HepG2 (cell line): ENCODE measurements around the gene CCDC97. TPM values are rescaled to one million over a fixed set of nuclear protein-coding genes. Genes with fewer than 3 reads are reported as not detected.

ENCODE experiments used
- EP300 ChIP-seq, 3 experiments: sonication (generic) in 1 of 3; formaldehyde crosslinking in 1 of 3; IDR thresholded peaks; 2 replicates each; pipeline versions ENCODE4 v1.5.1 to v1.6.1; 2011 to 2020; ENCODE audit warnings: low read depth in 2 of 3, low read length in 2 of 3, borderline replicate concordance in 1 of 3, improper control_type of control experiment in 1 of 3, mild to moderate bottlenecking in 1 of 3, missing genetic modification reagents in 1 of 3, moderate library complexity in 1 of 3
- GABPB1 ChIP-seq: IDR thresholded peaks from 2 replicates; pipeline ENCODE4 v1.6.1; 2016; ENCODE audit warnings: mild to moderate bottlenecking, missing genetic modification reagents, moderate library complexity, missing compliant biosample characterization
- HCFC1 ChIP-seq: fragments of 150-350 bp; IDR thresholded peaks from 2 replicates; pipeline ENCODE4 v1.6.1; 2014; ENCODE audit warnings: low read depth, low read length
- MEIS1 ChIP-seq: sonication (generic); formaldehyde crosslinking; IDR thresholded peaks from 2 replicates; pipeline ENCODE4 v1.9.0; 2021; ENCODE audit warnings: mild to moderate bottlenecking, missing genetic modification reagents, moderate library complexity, borderline replicate concordance
- NRL ChIP-seq: sonication (generic); formaldehyde crosslinking; IDR thresholded peaks from 2 replicates; pipeline ENCODE4 v1.5.0; 2020; ENCODE audit warnings: missing genetic modification reagents, mild to moderate bottlenecking, moderate library complexity, borderline replicate concordance
- RBM22 ChIP-seq: fragments of 200-400 bp; formaldehyde crosslinking; optimal IDR thresholded peaks from 2 replicates; pipeline ENCODE3; 2017; ENCODE audit warnings: mild to moderate bottlenecking, low read length, moderate library complexity
- RXRB ChIP-seq: IDR thresholded peaks from 2 replicates; pipeline ENCODE4 v1.6.1; 2016; ENCODE audit warnings: borderline replicate concordance, missing genetic modification reagents, missing compliant biosample characterization
- TBX2 ChIP-seq: sonication (generic); formaldehyde crosslinking; IDR thresholded peaks from 2 replicates; pipeline ENCODE4 v1.5.0; 2020; ENCODE audit warnings: missing genetic modification reagents, mild to moderate bottlenecking, borderline replicate concordance
- ZFY ChIP-seq: sonication (generic); formaldehyde crosslinking; IDR thresholded peaks from 2 replicates; pipeline ENCODE4 v1.4.0; 2020; ENCODE audit warnings: missing genetic modification reagents
- ZNF136 ChIP-seq: sonication (generic); formaldehyde crosslinking; IDR thresholded peaks from 2 replicates; pipeline ENCODE4 v1.8.1; 2022; ENCODE audit warnings: low read depth, mild to moderate bottlenecking, moderate library complexity, missing genetic modification reagents
- ZNF34 ChIP-seq: sonication (generic); formaldehyde crosslinking; IDR thresholded peaks from 2 replicates; pipeline ENCODE4 v1.4.0; 2020; ENCODE audit warnings: mild to moderate bottlenecking, missing genetic modification reagents, borderline replicate concordance
- ZNF431 ChIP-seq: sonication (generic); formaldehyde crosslinking; IDR thresholded peaks from 2 replicates; pipeline ENCODE4 v1.9.0; 2022; ENCODE audit warnings: missing genetic modification reagents, low read depth, mild to moderate bottlenecking, borderline replicate concordance
- ZNF501 ChIP-seq: sonication (generic); formaldehyde crosslinking; IDR thresholded peaks from 2 replicates; pipeline ENCODE4 v1.5.1; 2020; ENCODE audit warnings: mild to moderate bottlenecking, moderate library complexity, missing genetic modification reagents
- ZNF605 ChIP-seq: sonication (generic); formaldehyde crosslinking; IDR thresholded peaks from 2 replicates; pipeline ENCODE4 v1.8.0; 2022; ENCODE audit warnings: mild to moderate bottlenecking, missing genetic modification reagents
- ZNF678 ChIP-seq: sonication (generic); formaldehyde crosslinking; IDR thresholded peaks from 2 replicates; pipeline ENCODE4 v1.4.0; 2020; ENCODE audit warnings: mild to moderate bottlenecking, missing genetic modification reagents
- polyA plus RNA-seq, 8 experiments: library from polyadenylated mRNA; depleted of rRNA in 3 of 8; stranded (reverse) in 7 of 8; unstranded in 1 of 8; fragments of >200 nt; fragmentation: Illumina TruSeq in 4 of 8; extraction: Trizol in 4 of 8; gene quantifications; 2 replicates each; pipeline versions ENCODE4 v1.2.1 to v1.2.3, GENCODE V29; 2011 to 2016; ENCODE audit warnings: low read depth in 4 of 8, missing spikeins in 1 of 8, mixed read lengths in 1 of 8; ENCODE audit not compliant: insufficient read depth in 1 of 8
- total RNA-seq, 5 experiments: library from RNA; depleted of rRNA; stranded (reverse); fragments of >200 nt; fragmentation: Illumina TruSeq; extraction: Trizol; gene quantifications; 2 replicates each; pipeline ENCODE4 v1.2.3, GENCODE V29; 2016; ENCODE audit warnings: low read depth in 1 of 5
- TF ChIP-seq, protein P1 (sequence below): sonication (generic); formaldehyde crosslinking; conservative IDR thresholded peaks from 2 replicates; pipeline ENCODE4 v1.8.0; 2022; ENCODE audit warnings: low read depth, missing genetic modification reagents
- TF ChIP-seq, protein P2 (sequence below): sonication (generic); formaldehyde crosslinking; IDR thresholded peaks from 2 replicates; pipeline ENCODE4 v1.5.0; 2020; ENCODE audit warnings: missing genetic modification reagents
- TF ChIP-seq, protein P3 (sequence below): sonication (generic); formaldehyde crosslinking; IDR thresholded peaks from 2 replicates; pipeline ENCODE4 v1.8.0; 2022; ENCODE audit warnings: mild to moderate bottlenecking, missing genetic modification reagents, borderline replicate concordance
- TF ChIP-seq, protein P4 (sequence below): sonication (generic); formaldehyde crosslinking; IDR thresholded peaks from 2 replicates; pipeline ENCODE4 v1.9.0; 2021; ENCODE audit warnings: missing genetic modification reagents, borderline replicate concordance
- TF ChIP-seq, protein P5 (sequence below): sonication (generic); formaldehyde crosslinking; IDR thresholded peaks from 2 replicates; pipeline ENCODE4 v1.4.0; 2020; ENCODE audit warnings: missing genetic modification reagents

The CCDC97 gene
- total and polyA plus RNA-seq, 2 of the 13 experiments (the other 11 are each of a cell fraction or from before 2014, with no cell fraction given): 6.2 to 7.3 TPM

DNA sequence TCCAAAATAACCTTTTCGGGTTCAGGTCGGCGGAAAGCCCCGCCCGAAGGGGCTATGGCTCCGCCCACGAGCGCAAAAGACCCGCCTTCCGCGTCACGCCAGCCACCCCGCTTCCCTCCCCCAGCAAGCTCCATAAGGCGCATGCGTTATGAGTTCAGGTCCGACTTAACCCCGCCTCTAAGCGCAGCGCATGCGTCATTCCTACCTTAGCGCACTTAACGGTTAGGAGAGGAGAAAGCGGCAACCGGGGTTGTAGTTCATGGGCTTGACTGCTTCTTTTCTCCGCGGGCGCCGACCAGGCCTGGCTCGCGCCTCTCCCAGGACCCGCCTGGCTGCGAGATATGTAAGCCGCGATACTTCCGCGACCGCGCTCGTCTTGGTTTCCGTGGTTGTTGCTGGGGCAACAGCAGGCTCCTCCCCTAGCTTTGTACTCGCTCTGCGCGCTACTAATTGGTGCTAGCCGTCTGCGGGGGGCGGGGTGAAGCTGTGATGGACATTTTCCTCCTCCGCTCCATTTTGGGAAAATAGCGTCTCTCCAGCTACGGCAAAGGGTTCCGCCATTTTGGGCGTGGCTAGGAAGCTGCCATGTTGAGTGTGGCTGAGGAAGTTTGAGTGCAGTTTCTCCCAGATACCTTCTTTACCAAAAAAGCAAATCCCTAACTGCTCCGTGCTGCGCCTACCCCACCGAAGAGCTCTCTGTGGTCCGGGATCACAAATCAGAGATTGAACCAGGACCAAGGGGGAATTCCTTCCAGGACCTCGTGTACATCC is 54.0 kb downstream of the CCDC97 start, which contains the start of gene B9D2 (continued):
- TF ChIP-seq RBM22: peak; percentile 65
- TF ChIP-seq ZNF34 (CRISPR knock-in tag): no peak
- no peak for TF ChIP-seq ZNF605 (CRISPR knock-in tag)
- peak in 1 of 2 experiments; percentile 42; a peak in 1 of 4 replicates for TF ChIP-seq EP300 (IDR thresholded peaks at IDR 0.05; ENCODE audit: low read depth in 2 of 2, low read length in 2 of 2)
- TF ChIP-seq EP300 (CRISPR knock-in tag; IDR thresholded peaks at IDR 0.05; ENCODE audit: borderline replicate concordance): no peak
- no peak; the same call in 1 of the 2 replicates for TF ChIP-seq TBX2 (CRISPR knock-in tag)
- no peak for TF ChIP-seq ZNF431
- TF ChIP-seq, protein P1, sequence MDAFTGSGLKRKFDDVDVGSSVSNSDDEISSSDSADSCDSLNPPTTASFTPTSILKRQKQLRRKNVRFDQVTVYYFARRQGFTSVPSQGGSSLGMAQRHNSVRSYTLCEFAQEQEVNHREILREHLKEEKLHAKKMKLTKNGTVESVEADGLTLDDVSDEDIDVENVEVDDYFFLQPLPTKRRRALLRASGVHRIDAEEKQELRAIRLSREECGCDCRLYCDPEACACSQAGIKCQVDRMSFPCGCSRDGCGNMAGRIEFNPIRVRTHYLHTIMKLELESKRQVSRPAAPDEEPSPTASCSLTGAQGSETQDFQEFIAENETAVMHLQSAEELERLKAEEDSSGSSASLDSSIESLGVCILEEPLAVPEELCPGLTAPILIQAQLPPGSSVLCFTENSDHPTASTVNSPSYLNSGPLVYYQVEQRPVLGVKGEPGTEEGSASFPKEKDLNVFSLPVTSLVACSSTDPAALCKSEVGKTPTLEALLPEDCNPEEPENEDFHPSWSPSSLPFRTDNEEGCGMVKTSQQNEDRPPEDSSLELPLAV (CRISPR knock-in tag): no peak
- TF ChIP-seq ZNF136 (CRISPR knock-in tag): peak; percentile 67; the same call in 1 of the 2 replicates
- peak; percentile 64 for TF ChIP-seq HCFC1
- TF ChIP-seq, protein P2, sequence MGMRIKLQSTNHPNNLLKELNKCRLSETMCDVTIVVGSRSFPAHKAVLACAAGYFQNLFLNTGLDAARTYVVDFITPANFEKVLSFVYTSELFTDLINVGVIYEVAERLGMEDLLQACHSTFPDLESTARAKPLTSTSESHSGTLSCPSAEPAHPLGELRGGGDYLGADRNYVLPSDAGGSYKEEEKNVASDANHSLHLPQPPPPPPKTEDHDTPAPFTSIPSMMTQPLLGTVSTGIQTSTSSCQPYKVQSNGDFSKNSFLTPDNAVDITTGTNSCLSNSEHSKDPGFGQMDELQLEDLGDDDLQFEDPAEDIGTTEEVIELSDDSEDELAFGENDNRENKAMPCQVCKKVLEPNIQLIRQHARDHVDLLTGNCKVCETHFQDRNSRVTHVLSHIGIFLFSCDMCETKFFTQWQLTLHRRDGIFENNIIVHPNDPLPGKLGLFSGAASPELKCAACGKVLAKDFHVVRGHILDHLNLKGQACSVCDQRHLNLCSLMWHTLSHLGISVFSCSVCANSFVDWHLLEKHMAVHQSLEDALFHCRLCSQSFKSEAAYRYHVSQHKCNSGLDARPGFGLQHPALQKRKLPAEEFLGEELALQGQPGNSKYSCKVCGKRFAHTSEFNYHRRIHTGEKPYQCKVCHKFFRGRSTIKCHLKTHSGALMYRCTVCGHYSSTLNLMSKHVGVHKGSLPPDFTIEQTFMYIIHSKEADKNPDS (CRISPR knock-in tag): no peak
- no peak for TF ChIP-seq MEIS1 (CRISPR knock-in tag)
- TF ChIP-seq, protein P3, sequence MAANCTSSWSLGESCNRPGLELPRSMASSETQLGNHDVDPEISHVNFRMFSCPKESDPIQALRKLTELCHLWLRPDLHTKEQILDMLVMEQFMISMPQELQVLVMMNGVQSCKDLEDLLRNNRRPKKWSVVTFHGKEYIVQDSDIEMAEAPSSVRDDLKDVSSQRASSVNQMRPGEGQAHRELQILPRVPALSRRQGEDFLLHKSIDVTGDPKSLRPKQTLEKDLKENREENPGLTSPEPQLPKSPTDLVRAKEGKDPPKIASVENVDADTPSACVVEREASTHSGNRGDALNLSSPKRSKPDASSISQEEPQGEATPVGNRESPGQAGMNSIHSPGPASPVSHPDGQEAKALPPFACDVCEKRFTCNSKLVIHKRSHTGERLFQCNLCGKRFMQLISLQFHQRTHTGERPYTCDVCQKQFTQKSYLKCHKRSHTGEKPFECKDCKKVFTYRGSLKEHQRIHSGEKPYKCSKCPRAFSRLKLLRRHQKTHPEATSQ (CRISPR knock-in tag): no peak
- TF ChIP-seq NRL (CRISPR knock-in tag): 0 out of 2 replicates have a peak, but pooled peaks have one; percentile 34
- TF ChIP-seq RXRB: no peak
- TF ChIP-seq, protein P4, sequence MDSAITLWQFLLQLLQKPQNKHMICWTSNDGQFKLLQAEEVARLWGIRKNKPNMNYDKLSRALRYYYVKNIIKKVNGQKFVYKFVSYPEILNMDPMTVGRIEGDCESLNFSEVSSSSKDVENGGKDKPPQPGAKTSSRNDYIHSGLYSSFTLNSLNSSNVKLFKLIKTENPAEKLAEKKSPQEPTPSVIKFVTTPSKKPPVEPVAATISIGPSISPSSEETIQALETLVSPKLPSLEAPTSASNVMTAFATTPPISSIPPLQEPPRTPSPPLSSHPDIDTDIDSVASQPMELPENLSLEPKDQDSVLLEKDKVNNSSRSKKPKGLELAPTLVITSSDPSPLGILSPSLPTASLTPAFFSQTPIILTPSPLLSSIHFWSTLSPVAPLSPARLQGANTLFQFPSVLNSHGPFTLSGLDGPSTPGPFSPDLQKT (CRISPR knock-in tag): no peak
- TF ChIP-seq ZNF501 (CRISPR knock-in tag): peak; percentile 70
- peak; percentile 59 for TF ChIP-seq GABPB1 (CRISPR knock-in tag)
- TF ChIP-seq ZFY (CRISPR knock-in tag): peak; percentile 34
- TF ChIP-seq, protein P5, sequence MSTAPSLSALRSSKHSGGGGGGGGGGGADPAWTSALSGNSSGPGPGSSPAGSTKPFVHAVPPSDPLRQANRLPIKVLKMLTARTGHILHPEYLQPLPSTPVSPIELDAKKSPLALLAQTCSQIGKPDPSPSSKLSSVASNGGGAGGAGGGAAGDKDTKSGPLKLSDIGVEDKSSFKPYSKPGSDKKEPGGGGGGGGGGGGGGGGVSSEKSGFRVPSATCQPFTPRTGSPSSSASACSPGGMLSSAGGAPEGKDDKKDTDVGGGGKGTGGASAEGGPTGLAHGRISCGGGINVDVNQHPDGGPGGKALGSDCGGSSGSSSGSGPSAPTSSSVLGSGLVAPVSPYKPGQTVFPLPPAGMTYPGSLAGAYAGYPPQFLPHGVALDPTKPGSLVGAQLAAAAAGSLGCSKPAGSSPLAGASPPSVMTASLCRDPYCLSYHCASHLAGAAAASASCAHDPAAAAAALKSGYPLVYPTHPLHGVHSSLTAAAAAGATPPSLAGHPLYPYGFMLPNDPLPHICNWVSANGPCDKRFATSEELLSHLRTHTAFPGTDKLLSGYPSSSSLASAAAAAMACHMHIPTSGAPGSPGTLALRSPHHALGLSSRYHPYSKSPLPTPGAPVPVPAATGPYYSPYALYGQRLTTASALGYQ: no peak
- TF ChIP-seq ZNF678 (CRISPR knock-in tag): no peak
